ENCODE data around the gene LIPA.

DNA sequence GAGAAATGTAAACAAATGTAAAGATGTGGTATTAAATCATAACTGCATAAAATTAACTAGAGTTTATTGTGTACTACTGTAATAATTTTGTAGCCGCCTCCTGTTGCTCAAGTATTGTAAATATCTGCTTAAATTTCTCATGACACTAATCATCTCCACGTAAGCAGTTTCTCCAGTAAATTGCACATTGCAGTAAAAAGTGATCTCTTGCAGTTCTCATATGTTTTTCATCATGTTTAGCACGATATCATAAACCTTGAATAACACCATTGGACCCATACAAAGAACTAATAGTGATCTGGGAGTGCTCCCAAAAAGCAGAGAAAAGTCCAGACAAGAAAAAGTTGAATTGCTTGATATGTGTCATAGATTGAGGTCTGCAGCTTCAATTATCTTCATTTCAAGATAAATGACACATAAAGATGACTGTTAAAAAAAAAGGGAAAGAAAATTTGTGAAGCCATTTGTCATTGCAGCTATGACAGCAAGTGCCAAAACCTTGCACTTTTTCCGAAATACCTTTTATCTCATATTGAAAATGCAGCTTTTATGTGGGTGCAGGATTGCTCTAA, 15.3 kb downstream of the LIPA start:
- TF ChIP-seq EZH2phosphoT487 (IDR thresholded peaks at IDR 0.05; ENCODE audit: insufficient read depth, low read depth) (no peak), EZH2 (IDR thresholded peaks at IDR 0.05; ENCODE audit: insufficient read depth, poor library complexity, severe bottlenecking) (no peak)

Measured in GM23248 (cell line).